NCI-H1105 treated with DMSO at 0.1 percent for 48 hours (cell line): Measurements from ENCODE around the gene LIPN.

Source experiments
- DNase-seq: peaks from one replicate; lab custom pipeline; 2025; lab: John Stamatoyannopoulos, UW

Gene LIPN

GRCh38 chr10:88786032-88786770, 26.4 kb downstream of the LIPN start:
- no peak for DNase-seq

- no peak for DNase-seq
Observed at GRCh38 chr10:88787463-88787862, 27.6 kb downstream of the LIPN start.

DNA sequence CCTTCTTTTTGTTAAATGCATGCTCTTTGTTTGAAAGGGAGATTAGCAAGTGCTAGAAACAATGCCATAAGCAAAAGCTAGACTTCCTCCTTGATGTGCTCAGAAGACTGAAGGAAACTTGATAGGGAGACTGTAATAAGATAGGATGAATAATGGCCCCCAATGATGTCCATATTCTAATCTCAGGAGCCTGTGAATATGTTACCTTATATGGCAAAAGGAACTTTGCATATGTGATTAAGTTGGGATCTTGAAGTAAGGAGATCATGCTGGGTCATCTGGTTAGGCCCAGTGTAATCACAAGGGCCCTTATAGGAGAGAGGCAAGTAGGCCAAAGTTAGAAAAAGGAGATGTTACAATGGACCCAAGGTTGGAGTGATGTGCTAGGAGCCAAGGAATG, 29.1 kb downstream of the LIPN start:
- DNase-seq, result no peak

DNA sequence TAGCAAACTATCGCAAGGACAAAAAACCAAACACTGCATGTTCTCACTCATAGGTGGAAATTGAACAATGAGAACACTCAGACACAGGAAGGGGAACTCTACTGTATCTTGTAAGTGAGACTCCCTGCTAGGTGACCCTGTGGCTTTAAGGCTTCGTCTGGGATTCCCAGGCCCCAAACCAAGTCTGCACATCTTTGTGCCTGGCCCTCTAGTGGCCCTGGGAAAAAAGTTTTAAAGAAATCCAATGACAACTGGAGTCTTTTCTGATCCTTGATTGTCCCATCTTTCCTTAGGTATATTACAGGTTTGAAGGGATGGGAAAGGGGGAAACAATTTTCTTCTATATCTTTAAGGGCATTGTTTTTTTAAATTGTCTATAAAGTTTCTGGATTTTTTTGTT, 32.1 kb downstream of the LIPN start:
- no peak for DNase-seq

DNA sequence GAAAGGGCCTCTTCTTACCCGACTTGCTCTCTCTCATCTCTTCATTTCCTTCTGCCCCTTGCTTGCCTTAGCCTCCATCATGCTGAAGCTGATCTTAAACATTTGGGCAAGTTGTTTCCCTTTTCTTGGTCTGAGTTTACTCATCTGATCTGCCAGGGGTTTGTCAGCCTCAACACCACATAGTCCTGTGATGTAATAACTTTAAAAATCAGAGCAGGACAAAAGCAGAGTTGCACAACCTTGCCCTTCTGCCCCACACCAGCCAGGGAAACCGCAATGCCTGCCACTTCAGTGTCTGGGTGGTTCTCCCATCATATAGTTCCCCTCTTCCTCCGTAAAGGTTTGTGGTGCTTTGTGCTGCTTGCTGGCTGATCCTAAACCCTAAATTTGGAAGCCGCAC, 32.8 kb downstream of the LIPN start:
- no peak for DNase-seq

DNA sequence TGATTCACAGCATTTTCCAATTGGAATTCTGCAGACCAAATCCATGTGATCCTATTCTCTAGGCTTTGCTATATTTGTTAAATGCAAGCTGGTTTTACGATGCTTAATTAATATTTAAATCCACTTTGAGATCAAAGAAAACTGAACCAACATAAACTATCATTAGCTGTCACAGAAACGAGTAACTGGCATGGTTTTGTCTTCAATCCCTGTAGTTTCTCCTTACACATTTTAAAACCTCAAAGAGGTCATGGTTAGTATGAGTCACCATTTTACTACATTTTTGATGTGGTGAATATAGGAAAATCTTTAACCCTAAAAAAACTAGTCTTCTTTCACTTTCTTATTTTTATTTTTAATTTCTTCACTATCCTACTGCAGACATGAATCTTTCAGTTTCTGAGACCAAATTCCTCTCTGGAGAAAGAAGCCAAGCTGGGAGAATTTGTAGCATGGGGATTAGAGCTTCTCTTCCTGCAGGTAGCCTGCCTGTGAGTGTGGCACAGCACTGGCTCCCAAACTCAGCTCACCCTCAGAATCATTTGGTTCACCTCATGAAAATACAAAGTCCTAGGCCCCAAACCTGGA, 34.0 kb downstream of the LIPN start:
- DNase-seq, result no peak

DNA sequence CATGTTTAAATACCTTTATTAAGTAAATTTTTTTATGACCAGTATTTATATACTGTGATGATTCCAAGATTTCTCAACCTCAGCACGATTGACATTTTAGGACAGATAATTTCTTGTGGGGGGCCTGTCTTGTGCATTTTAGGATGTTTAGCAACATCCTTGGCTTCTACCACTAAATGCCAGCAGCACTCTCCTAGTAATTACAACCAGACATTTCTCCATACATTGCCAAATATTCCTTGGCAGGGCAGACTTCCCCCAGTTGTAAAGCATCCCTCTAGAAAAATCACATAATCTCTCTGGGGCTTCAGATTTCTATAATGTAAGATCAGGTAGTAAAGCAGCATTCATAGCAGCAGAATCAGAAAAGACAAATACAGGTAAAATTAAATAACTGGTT, 34.9 kb downstream of the LIPN start:
- no peak for DNase-seq

DNA sequence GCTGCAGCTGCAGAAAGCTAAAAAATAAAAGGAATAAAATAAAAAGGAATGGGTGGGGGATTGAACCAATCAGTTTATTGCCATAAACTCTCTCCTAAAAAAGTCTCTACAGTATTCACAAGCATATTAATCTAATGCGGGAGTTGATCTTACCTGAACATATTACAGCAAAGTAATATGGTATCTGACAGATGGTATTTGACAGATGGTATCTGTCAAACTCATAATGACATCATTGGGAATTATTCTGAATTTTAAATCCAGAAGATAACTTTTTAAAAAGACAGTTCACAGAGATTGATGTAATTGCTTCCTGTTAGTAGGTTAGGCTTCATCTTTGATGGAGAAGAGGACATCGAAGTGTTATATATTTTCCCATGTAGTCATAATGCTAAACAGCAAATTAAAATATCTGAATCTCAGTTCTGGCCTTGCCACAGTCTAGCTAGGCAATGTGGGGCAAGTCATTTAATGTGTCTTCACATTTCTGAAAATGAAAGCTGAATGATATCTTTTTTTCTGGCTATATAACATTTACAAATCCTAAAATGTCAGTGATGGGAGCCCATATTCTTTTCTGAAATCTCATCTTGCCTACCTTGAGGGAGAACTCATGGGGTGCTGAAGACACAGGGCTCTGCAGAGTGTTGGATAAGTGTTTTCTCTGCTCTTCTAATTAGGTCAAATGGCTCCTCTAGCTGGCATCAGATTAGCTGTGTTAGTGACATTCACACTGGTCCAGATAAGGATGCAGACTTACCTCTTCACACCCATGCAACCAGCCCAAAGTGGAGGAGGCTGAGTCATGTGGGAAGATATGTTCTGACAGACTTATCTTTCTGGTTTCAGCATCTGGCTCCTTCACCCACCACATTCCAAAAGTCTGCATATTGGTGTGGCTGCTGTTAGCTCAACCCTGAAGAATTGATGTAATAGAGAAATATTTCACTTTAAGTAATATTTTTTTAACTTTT, 40.6 kb downstream of the LIPN start:
- DNase-seq, result no peak

GRCh38 chr10:88802523-88803285, 42.9 kb downstream of the LIPN start, which contains the start of gene LIPM:
Gene LIPM, plus strand, starts transcription at chr10:88802730. Its CDS starts 167 bp downstream, at chr10:88802897.
- DNase-seq, result no peak

GRCh38 chr10:88803641-88804040, 43.8 kb downstream of the LIPN start:
- DNase-seq, result no peak

GRCh38 chr10:88804083-88804812, 44.4 kb downstream of the LIPN start:
- no peak for DNase-seq

- DNase-seq, result no peak
Observed at GRCh38 chr10:88805361-88805760, 45.5 kb downstream of the LIPN start.

GRCh38 chr10:88805924-88806323, 46.1 kb downstream of the LIPN start:
- no peak for DNase-seq

DNA sequence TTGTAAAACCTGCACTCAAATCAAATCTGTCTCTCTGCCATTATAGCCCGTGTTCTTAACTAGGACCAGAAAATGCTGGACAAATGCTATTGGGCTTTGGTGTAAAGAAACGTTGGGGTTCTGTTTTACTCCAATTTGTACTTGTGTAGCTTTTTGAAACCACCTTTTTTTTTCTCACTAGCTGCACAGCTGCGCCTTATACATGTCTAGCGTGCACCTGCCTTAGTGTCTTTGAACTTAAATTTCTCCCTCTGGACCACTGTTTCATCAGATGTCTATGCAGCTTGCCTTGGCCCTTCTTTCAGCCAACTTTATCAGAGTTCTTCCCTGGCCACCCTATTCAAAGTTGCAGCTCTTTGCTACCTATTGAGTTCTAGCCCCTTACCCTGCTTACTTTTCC, 49.8 kb downstream of the LIPN start:
- DNase-seq, result no peak

- DNase-seq, result peak; percentile 40
Observed at GRCh38 chr10:88810196-88810961, 50.6 kb downstream of the LIPN start.

DNA sequence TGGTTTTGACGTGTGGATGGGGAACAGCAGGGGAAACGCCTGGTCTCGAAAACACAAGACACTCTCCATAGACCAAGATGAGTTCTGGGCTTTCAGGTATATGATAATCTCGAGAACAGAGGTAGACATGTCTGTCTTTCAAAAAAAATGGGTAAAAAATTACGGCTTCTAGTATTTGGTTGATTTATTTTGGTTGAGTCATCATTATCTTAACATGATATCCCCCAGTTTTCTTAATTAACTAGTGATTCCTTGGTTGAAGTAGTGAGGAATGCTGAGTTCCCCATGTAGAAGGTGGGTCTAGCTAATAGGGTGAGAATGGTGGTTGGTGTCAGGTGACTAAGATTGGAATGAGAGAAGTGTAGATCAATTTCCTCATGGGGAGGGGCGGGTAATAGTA, 53.4 kb downstream of the LIPN start:
- DNase-seq, result no peak

DNA sequence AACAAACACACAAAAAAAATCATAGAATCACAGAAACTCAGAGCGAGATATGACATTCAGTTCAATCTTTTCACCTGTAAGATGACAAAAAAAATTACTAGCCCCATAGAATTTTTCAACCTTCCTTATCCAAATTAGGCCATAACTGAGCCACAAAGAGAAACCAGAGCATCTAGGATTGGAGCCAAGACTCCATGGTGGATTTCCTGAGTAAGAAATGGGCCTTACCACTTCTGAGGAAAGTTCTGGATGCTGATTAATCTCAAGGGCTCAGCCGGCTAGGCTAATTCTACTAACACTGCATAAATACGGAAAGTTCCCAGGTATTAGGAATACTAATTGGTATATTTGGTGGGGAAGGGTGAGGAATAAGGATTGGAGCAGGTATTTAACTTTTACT, 59.5 kb downstream of the LIPN start:
- no peak for DNase-seq

DNA sequence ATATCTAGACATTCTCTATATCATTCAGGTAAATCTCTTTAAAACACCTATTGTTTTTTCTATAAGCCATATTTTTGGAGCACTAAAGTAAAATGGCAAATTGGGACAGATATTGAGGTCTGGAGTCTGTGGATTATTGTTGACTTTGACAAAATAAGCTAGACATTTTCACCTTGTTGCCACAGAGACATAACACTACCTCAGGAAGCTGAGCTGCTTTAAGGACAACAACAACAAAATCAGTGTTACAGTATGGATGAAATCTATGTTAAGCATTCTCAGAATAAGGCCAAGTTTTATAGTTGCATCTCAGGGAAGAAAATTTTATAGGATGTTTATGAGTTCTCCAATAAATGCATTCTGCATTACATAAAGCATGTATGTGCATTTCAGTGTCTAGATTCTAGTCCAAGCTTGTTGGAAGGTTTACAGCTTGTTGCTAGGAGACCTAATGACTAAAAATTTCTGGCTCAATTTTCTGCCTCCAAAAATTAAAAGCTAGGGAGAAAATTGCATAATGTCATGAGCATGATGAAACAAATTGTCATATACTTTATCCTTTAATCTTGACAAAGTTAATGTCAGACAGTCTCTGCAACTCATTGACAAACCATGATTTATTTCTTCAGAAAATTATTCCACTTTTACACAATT, 61.1 kb downstream of the LIPN start:
- peak; percentile 14 for DNase-seq

GRCh38 chr10:88826388-88826787, 66.6 kb downstream of the LIPN start:
- DNase-seq, result no peak

DNA sequence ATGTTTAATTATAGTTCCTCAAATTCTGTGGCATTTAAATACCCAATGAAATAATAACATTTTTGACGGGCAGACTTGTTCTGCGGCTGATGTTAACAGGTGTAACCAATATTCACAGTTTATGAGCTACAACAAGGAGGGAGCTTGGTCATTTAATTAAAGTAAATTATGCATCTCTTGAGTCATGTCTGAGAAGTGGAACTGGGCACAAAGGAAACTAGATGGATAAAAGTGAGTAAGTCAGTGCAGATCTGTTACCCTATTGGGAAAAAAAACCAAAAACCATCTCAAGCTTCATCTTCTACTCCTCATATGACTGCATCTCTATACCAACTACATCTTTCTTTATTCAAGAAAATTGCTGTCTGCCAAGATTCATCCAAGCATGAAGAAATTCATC, 67.9 kb downstream of the LIPN start:
- DNase-seq, result no peak
